GM18502 (cell line): ENCODE data around the gene MAB21L1.

Experiments
- ATAC-seq: cut with Tn5 transposase; IDR thresholded peaks from one replicate; pipeline ENCODE4 v1.9.1; 2021; ENCODE audit warnings: mild to moderate bottlenecking; ENCODE audit not compliant: unreplicated experiment, poor library complexity

Gene MAB21L1

GRCh38 chr13:35475960-35476943 lies at the start of gene MAB21L1:
TSS of gene MAB21L1 (minus strand) at chr13:35476689. CDS start at chr13:35476138, 551 bp downstream.
- ATAC-seq, result no peak

- ATAC-seq, result no peak
Measured at GRCh38 chr13:35524171-35524570, 47.7 kb upstream of the MAB21L1 start.

GRCh38 chr13:35518337-35518946 lies 42.0 kb upstream of the MAB21L1 start:
- no peak for ATAC-seq

- no peak for ATAC-seq
Measured at GRCh38 chr13:35514801-35515502, 38.5 kb upstream of the MAB21L1 start.

GRCh38 chr13:35514061-35514477 lies 37.6 kb upstream of the MAB21L1 start:
- no peak for ATAC-seq

- ATAC-seq, result no peak
Measured at GRCh38 chr13:35512271-35512920, 35.9 kb upstream of the MAB21L1 start.

- no peak for ATAC-seq
Measured at GRCh38 chr13:35502456-35502855, 26.0 kb upstream of the MAB21L1 start.

GRCh38 chr13:35501661-35502235 lies 25.3 kb upstream of the MAB21L1 start:
- ATAC-seq, result no peak

- ATAC-seq, result no peak
Measured at GRCh38 chr13:35500144-35500543, 23.7 kb upstream of the MAB21L1 start.

GRCh38 chr13:35499676-35500075 lies 23.2 kb upstream of the MAB21L1 start:
- ATAC-seq, result no peak

GRCh38 chr13:35499196-35499662 lies 22.7 kb upstream of the MAB21L1 start:
- ATAC-seq, result no peak

- no peak for ATAC-seq
Measured at GRCh38 chr13:35498231-35498630, 21.7 kb upstream of the MAB21L1 start.

- ATAC-seq, result no peak
Measured at GRCh38 chr13:35496761-35497386, 20.4 kb upstream of the MAB21L1 start.

- no peak for ATAC-seq
Measured at GRCh38 chr13:35496006-35496405, 19.5 kb upstream of the MAB21L1 start.

GRCh38 chr13:35489050-35489449 lies 12.6 kb upstream of the MAB21L1 start:
- ATAC-seq, result no peak

GRCh38 chr13:35485424-35485823 lies 8.9 kb upstream of the MAB21L1 start:
- ATAC-seq, result no peak

- ATAC-seq, result no peak
Measured at GRCh38 chr13:35484384-35484783, 7.9 kb upstream of the MAB21L1 start.

GRCh38 chr13:35483761-35484160 lies 7.3 kb upstream of the MAB21L1 start:
- ATAC-seq, result no peak

GRCh38 chr13:35482527-35482926 lies 6.0 kb upstream of the MAB21L1 start:
- ATAC-seq, result no peak
